Parathyroid adenoma (tissue), 2 donors: Measurements from ENCODE around the gene ANKRD30B.
A peak's percentile ranks its signal among the peaks of the same experiment; 100 is the strongest.
"Not testable (repeated sequence)": the region's sequence is repeated elsewhere in the genome, so short reads cannot be mapped to it uniquely, and the experiment has no call there.

Source experiments
- H2AFZ ChIP-seq: fragments of 300-600 bp; sonication (generic); one replicate; pipeline ENCODE4 v1.7.0; 2017; ENCODE audit warnings: antibody characterized with exemption, mild to moderate bottlenecking
- H3K27ac ChIP-seq: fragments of 300-600 bp; sonication (generic); one replicate; pipeline ENCODE4 v1.7.0; 2017
- H3K27me3 ChIP-seq: fragments of 300-600 bp; sonication (generic); one replicate; pipeline ENCODE4 v1.7.0; 2017; ENCODE audit warnings: low read length; ENCODE audit not compliant: control insufficient read depth, insufficient read depth
- H3K36me3 ChIP-seq: fragments of 300-600 bp; sonication (generic); one replicate; pipeline ENCODE4 v1.7.0; 2017; ENCODE audit warnings: low read length; ENCODE audit not compliant: control insufficient read depth, insufficient read depth
- H3K4me1 ChIP-seq: fragments of 300-600 bp; sonication (generic); one replicate; pipeline ENCODE4 v1.7.0; 2017; ENCODE audit warnings: control low read depth
- H3K4me2 ChIP-seq: fragments of 300-600 bp; sonication (generic); one replicate; pipeline ENCODE4 v1.7.0; 2017; ENCODE audit warnings: low read length
- H3K4me3 ChIP-seq: fragments of 300-600 bp; sonication (generic); one replicate; pipeline ENCODE4 v1.7.0; 2017; ENCODE audit warnings: low read depth, low read length
- H3K79me2 ChIP-seq: fragments of 300-600 bp; sonication (generic); one replicate; pipeline ENCODE4 v1.7.0; 2017; ENCODE audit warnings: control low read depth
- H3K9ac ChIP-seq: fragments of 300-600 bp; sonication (generic); one replicate; pipeline ENCODE4 v1.7.0; 2017; ENCODE audit warnings: mild to moderate bottlenecking
- H3K9me3 ChIP-seq: fragments of 300-600 bp; sonication (generic); one replicate; pipeline ENCODE4 v1.7.0; 2017; ENCODE audit warnings: low read length; ENCODE audit not compliant: control insufficient read depth
- CTCF ChIP-seq: fragments of 300-600 bp; sonication (generic); IDR thresholded peaks from one replicate; pipeline ENCODE4 v1.7.0; 2017; ENCODE audit warnings: antibody characterized with exemption, mild to moderate bottlenecking
- donor health status: primary hyperparathyroidism.

Gene ANKRD30B

GRCh38 chr18:14747513-14748474, at the start of gene ANKRD30B:
Gene ANKRD30B (plus strand): TSS chr18:14748172. CDS start chr18:14748420, 248 bp downstream.
- Histone ChIP-seq H2AFZ (no peak within 1 kb of the TSS), H3K27ac (no peak within 1 kb of the TSS), H3K79me2 (no peaks in the 10 kb centered on the region), H3K27me3 (no peaks in the 10 kb centered on the region), H3K4me3 (peak within 1 kb of the TSS; percentile 51), H3K36me3 (no peaks in the 10 kb centered on the region), H3K4me1 (no peaks in the 10 kb centered on the region), H3K9me3 (no peaks in the 10 kb centered on the region), H3K4me2 (peak within 1 kb of the TSS; percentile 77), H3K9ac (no peak within 1 kb of the TSS)
- TF ChIP-seq CTCF: no peak

- not testable (repeated sequence) for H3K27ac ChIP-seq, H3K79me2 ChIP-seq, H3K4me3 ChIP-seq, H3K27me3 ChIP-seq, H3K4me2 ChIP-seq, H3K9ac ChIP-seq, H3K9me3 ChIP-seq, H3K4me1 ChIP-seq, H3K36me3 ChIP-seq, H2AFZ ChIP-seq
Observed at GRCh38 chr18:14701286-14702040, 46.5 kb upstream of the ANKRD30B start.

GRCh38 chr18:14709761-14710160, 38.2 kb upstream of the ANKRD30B start:
- H3K27ac ChIP-seq, H3K9me3 ChIP-seq, H3K27me3 ChIP-seq, H3K9ac ChIP-seq, H3K4me3 ChIP-seq, H3K4me2 ChIP-seq, H3K36me3 ChIP-seq, H3K79me2 ChIP-seq, H3K4me1 ChIP-seq, H2AFZ ChIP-seq: not testable (repeated sequence)

- not testable (repeated sequence) for H3K36me3 ChIP-seq, H3K4me3 ChIP-seq, H3K27me3 ChIP-seq, H3K4me2 ChIP-seq, H3K27ac ChIP-seq, H2AFZ ChIP-seq, H3K79me2 ChIP-seq, H3K9me3 ChIP-seq, H3K9ac ChIP-seq, H3K4me1 ChIP-seq
Observed at GRCh38 chr18:14721569-14721968, 26.4 kb upstream of the ANKRD30B start.

GRCh38 chr18:14739056-14739455, 8.9 kb upstream of the ANKRD30B start:
- not testable (repeated sequence) for H2AFZ ChIP-seq, H3K27me3 ChIP-seq, H3K4me2 ChIP-seq, H3K9me3 ChIP-seq, H3K4me1 ChIP-seq, H3K79me2 ChIP-seq, H3K4me3 ChIP-seq, H3K9ac ChIP-seq, H3K36me3 ChIP-seq, H3K27ac ChIP-seq

GRCh38 chr18:14746897-14747296, 1.1 kb upstream of the ANKRD30B start:
- no peaks in the 10 kb centered on the region for H3K36me3 ChIP-seq
- H3K9me3 ChIP-seq: no peaks in the 10 kb centered on the region

More at GRCh38 chr18:14746897-14747296, 1.1 kb upstream of the ANKRD30B start:
- Histone ChIP-seq H3K4me2 (no peak overlapping the region), H3K79me2 (no peaks in the 10 kb centered on the region), H3K4me3 (no peak overlapping the region), H3K9ac (no peak overlapping the region), H3K4me1 (no peaks in the 10 kb centered on the region), H3K27ac (no peak overlapping the region), H2AFZ (no peak overlapping the region), H3K27me3 (no peaks in the 10 kb centered on the region)
- TF ChIP-seq CTCF: no peak
